GM12801 (cell line): Measurements from ENCODE around the gene VEPH1.

Experiments used
- TF ChIP-seq, protein P1 (sequence below): IDR thresholded peaks from one replicate; pipeline ENCODE4 v1.5.1; 2011; ENCODE audit warnings: control low read depth; ENCODE audit not compliant: insufficient read length; ENCODE audit errors: extremely low read depth

Gene VEPH1

DNA sequence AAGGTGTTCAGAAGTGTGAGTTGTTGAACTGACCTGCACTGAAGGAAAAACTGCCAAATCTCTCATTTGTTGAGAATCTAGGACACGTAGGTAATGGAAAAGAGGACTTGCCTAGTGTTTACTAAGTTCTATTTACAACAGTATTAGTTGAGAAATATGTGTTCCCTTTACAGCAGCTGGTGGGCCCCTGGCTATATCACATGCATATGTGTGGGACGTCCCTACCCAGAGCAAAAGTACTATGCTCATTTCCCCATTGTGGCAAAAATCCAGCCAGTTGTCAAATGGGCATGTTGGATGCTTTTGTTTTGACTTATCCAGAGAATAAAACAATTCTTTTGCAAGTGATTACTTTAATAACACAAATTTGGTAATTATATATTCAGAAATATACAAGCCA lies 179.9 kb downstream of the VEPH1 start:
- TF ChIP-seq, protein P1, sequence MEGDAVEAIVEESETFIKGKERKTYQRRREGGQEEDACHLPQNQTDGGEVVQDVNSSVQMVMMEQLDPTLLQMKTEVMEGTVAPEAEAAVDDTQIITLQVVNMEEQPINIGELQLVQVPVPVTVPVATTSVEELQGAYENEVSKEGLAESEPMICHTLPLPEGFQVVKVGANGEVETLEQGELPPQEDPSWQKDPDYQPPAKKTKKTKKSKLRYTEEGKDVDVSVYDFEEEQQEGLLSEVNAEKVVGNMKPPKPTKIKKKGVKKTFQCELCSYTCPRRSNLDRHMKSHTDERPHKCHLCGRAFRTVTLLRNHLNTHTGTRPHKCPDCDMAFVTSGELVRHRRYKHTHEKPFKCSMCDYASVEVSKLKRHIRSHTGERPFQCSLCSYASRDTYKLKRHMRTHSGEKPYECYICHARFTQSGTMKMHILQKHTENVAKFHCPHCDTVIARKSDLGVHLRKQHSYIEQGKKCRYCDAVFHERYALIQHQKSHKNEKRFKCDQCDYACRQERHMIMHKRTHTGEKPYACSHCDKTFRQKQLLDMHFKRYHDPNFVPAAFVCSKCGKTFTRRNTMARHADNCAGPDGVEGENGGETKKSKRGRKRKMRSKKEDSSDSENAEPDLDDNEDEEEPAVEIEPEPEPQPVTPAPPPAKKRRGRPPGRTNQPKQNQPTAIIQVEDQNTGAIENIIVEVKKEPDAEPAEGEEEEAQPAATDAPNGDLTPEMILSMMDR = no peak

DNA sequence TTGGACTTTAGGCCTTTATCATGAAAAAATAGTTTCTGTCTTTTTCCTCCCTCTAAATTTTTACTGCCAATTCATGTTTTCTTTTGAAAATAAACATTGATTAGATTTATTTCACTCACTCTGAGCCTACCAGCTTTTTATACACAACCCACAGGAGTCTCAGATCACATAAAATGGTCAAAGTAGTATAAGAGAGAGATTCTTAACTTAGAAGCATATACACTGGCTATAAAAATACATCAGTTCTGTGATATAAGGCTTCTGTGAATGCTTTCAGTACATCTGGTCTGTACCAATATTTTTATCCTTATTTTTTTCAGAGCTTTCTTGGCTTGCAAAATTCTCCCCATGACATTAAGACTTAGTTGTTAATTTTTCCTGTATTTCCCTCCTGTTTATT lies 183.5 kb downstream of the VEPH1 start:
- TF ChIP-seq, protein P1 = no peak

DNA sequence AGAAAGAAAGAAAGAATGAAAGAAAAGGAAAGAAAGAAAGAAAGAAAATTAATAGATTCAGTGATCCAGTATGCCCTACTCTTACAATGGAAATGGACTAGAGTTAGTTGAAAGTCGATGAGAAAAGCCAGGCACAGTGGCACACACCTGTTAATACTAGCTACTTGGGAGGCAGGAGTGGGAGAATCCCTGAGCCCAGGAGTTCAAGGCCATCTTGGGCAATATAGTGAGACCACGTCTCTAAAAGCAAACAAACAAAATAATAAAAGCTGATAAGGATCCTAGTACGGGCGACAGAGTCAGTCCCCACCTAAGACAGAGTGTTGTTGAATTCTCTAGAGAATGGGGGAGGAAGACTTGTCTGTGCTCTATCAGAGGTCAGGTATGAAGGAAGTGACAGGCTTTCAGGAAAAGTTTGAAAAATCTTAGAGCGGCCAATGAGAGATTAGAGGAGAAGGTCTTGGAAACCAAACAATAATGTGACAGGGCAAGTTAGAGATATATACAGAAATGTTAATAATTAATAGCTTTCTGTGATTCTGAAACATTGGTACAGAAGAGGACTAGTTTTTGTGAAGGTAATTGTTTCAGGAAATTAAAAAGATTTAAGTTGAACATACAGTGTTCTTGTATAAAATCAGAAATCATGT lies 184.5 kb downstream of the VEPH1 start:
- TF ChIP-seq, protein P1 = no peak

DNA sequence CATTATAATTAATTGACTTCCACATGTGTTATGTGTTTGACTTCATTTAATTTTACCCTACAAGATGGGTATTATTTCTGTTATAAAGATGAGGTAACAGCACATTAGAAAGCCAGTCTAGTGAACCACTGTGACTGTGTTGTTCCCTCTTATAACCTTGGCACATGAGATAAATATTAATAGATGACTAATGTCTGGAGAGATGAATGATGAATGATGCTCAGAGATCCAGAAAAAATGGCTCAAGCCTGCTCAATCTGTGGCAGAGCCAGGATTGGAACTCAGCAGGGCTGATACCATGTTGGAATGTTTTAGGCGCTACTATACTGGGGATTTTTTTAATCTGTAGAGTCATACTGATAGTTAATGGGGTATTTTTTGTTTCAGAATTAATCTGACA lies 185.3 kb downstream of the VEPH1 start:
- TF ChIP-seq, protein P1 = no peak

DNA sequence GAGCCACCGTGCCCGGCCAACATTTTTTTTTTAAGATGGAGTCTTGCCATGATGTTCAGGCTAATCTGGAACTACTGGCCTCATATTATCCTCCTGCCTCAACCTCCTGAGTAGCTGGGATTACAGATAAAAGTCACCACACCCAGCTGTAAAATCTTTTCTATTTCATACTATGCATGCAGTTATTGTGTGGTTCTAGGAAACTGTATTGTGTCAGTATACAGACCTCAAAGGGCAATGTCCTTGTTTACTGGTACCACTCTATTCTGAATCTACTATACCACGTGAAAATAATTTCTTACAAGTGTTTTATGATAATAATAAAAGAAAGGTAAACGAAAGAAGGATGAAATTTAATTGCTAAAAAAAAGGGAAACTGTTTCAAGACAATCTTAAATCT lies 190.0 kb downstream of the VEPH1 start:
- TF ChIP-seq, protein P1 = no peak

DNA sequence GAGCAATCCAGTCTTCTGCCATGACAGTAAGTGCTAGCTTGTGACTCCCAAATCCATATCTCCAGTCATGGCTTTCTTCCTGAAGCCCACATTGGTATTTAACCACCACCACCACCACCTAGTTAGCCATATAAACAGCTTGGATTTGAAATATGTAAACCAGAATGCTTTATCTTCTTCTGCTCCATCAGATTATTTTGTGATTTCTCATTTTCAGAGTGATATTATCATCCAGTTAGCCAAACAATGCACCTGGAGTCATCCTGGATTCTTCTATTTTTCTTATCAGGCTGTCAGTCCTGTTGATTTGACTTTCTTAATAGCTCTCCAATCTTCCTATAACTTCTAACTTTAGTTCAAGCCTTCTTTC lies 190.9 kb downstream of the VEPH1 start:
- TF ChIP-seq, protein P1 = no peak

DNA sequence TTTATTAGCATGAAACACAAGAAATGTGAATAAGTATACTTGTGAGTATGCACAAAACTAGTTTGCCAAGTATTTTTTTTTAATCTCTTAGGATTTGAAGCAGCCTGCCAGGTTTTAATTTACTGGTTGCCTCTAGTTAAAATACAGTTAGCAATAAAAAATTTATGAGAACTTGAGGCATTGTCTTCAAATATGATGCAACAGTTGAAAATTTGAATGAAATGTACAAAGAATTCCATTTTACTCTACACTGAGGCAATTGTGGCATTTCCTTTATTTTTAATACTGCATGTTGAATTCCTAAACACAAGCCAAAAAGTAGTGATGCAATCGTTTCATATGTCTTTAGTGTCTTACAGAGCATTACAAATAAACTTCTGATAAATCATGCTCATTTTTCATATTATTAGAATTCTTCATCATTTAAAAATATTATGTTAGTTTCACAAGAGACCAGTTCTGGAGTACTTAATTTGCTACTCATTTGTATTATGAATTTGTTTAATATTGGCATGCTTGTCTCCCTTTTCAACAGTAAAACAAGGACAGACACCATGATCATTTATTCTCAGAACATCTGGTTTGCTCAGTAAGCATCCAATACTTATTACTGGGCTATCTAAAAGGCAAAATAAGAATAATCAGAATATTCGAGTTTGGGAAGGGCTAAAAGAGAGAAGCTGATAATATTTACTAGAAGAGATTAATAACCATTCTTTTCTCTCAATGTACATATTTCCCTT lies 191.4 kb downstream of the VEPH1 start:
- TF ChIP-seq, protein P1 = no peak
